Measurements from ENCODE around the gene ERN1.

ERN1 gene

GRCh38 chr17:64037802-64038201 is 92.1 kb downstream of the ERN1 start:
- Histone ChIP-seq H3K9me2 (replicated peaks; ENCODE audit: insufficient read depth, low read length) (no peaks in the 10 kb centered on the region), H3K27me3 (replicated peaks; ENCODE audit: insufficient read depth, low read length) (no peaks in the 10 kb centered on the region), H3K79me2 (ENCODE audit: low read length) (peaks cover 18% of the 10 kb centered on the region), H3K4me2 (ENCODE audit: low read depth, low read length) (no peak overlapping the region), H4K20me1 (ENCODE audit: insufficient read depth, low read length) (no peaks in the 10 kb centered on the region), H3F3A (ENCODE audit: insufficient read depth, low read length) (peaks cover 57% of the 10 kb centered on the region), H2AFZ (ENCODE audit: low read length) (no peak overlapping the region), H3K9ac (ENCODE audit: low read length) (no peak overlapping the region), H3K36me3 (replicated peaks; ENCODE audit: insufficient read depth, low read length) (peaks cover 23% of the 10 kb centered on the region), H3K9me3 (replicated peaks; ENCODE audit: insufficient read depth, low read length) (no peaks in the 10 kb centered on the region), H3K27ac (ENCODE audit: low read length) (no peak overlapping the region), H3K4me3 (ENCODE audit: low read length) (no peak overlapping the region), H3K4me1 (ENCODE audit: low read length) (no peaks in the 10 kb centered on the region)
- DNase-seq = no peak
- TF ChIP-seq EZH2phosphoT487 (IDR thresholded peaks at IDR 0.05; ENCODE audit: low read length) = no peak
- no peak for TF ChIP-seq EZH2 (optimal IDR thresholded peaks at IDR 0.05; ENCODE audit: low read depth, low read length)
- TF ChIP-seq CTCF (IDR thresholded peaks at IDR 0.05; ENCODE audit: low read length) = no peak

GRCh38 chr17:64037180-64037579 is 92.8 kb downstream of the ERN1 start:
- Histone ChIP-seq H2AFZ (ENCODE audit: low read length) (no peak overlapping the region), H3F3A (ENCODE audit: insufficient read depth, low read length) (peaks cover 63% of the 10 kb centered on the region), H4K20me1 (ENCODE audit: insufficient read depth, low read length) (no peaks in the 10 kb centered on the region), H3K4me3 (ENCODE audit: low read length) (no peak overlapping the region), H3K79me2 (ENCODE audit: low read length) (peaks cover 12% of the 10 kb centered on the region), H3K36me3 (replicated peaks; ENCODE audit: insufficient read depth, low read length) (peaks cover 21% of the 10 kb centered on the region), H3K9ac (ENCODE audit: low read length) (no peak overlapping the region), H3K27ac (ENCODE audit: low read length) (no peak overlapping the region; the same call in 1 of the 2 replicates), H3K4me2 (ENCODE audit: low read depth, low read length) (no peak overlapping the region), H3K27me3 (replicated peaks; ENCODE audit: insufficient read depth, low read length) (no peaks in the 10 kb centered on the region), H3K4me1 (ENCODE audit: low read length) (no peaks in the 10 kb centered on the region), H3K9me2 (replicated peaks; ENCODE audit: insufficient read depth, low read length) (no peaks in the 10 kb centered on the region), H3K9me3 (replicated peaks; ENCODE audit: insufficient read depth, low read length) (no peaks in the 10 kb centered on the region)
- DNase-seq = no peak
- TF ChIP-seq EZH2phosphoT487 (IDR thresholded peaks at IDR 0.05; ENCODE audit: low read length) = no peak
- no peak for TF ChIP-seq CTCF (IDR thresholded peaks at IDR 0.05; ENCODE audit: low read length)
- TF ChIP-seq EZH2 (optimal IDR thresholded peaks at IDR 0.05; ENCODE audit: low read depth, low read length) = no peak

- no peaks in the 10 kb centered on the region for H3K27me3 ChIP-seq (replicated peaks; ENCODE audit: insufficient read depth, low read length)
- no peaks in the 10 kb centered on the region for H3K9me3 ChIP-seq (replicated peaks; ENCODE audit: insufficient read depth, low read length)
- H3F3A ChIP-seq (ENCODE audit: insufficient read depth, low read length) = peaks cover 57% of the 10 kb centered on the region
- no peak overlapping the region for H3K4me3 ChIP-seq (ENCODE audit: low read length)
- H3K9me2 ChIP-seq (replicated peaks; ENCODE audit: insufficient read depth, low read length) = no peaks in the 10 kb centered on the region
- H3K4me2 ChIP-seq (ENCODE audit: low read depth, low read length) = no peak overlapping the region
- H3K9ac ChIP-seq (ENCODE audit: low read length) = no peak overlapping the region
- no peaks in the 10 kb centered on the region for H4K20me1 ChIP-seq (ENCODE audit: insufficient read depth, low read length)
- H3K27ac ChIP-seq (ENCODE audit: low read length) = no peak overlapping the region
- no peaks in the 10 kb centered on the region for H3K4me1 ChIP-seq (ENCODE audit: low read length)
- no peak for DNase-seq
- H3K36me3 ChIP-seq (replicated peaks; ENCODE audit: insufficient read depth, low read length) = peaks cover 12% of the 10 kb centered on the region
- H3K79me2 ChIP-seq (ENCODE audit: low read length) = peaks cover 4% of the 10 kb centered on the region
- no peak for TF ChIP-seq CTCF (IDR thresholded peaks at IDR 0.05; ENCODE audit: low read length)
- no peak for TF ChIP-seq EZH2phosphoT487 (IDR thresholded peaks at IDR 0.05; ENCODE audit: low read length)
- no peak overlapping the region for H2AFZ ChIP-seq (ENCODE audit: low read length)
These were observed 93.6 kb downstream of the ERN1 start for GRCh38 chr17:64036198-64036922.
